ENCODE measurements around the gene FUCA1.

Gene FUCA1

DNA sequence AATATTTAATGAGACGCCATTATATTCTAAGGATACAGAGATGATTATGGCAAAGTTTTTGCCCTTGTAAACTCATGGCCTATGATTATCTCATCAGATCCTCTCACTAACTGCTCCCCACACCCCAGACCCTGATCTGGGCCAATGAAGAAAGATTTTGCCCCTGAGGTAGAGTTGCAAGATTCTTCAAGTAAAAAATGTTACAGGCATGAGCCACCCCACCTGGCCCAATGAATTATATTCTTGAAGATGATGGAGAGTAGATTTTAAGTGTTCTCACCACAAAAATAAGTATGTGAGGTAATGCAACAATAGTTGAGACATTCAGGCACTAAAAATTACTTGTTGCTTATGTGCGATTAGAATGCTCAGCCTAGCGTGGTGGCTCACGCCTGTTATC, 46.8 kb upstream of the FUCA1 start:
- H3F3A ChIP-seq (ENCODE audit: control insufficient read depth, insufficient read depth), result peaks cover 48% of the 10 kb centered on the region
- no peaks in the 10 kb centered on the region for H3K27me3 ChIP-seq (ENCODE audit: control insufficient read depth, low read length)
- peaks cover 73% of the 10 kb centered on the region for H3K4me1 ChIP-seq (ENCODE audit: control insufficient read depth, low read length)
- H3K9me2 ChIP-seq (replicated peaks; ENCODE audit: control insufficient read depth, low read length), result no peaks in the 10 kb centered on the region
- 0 out of 2 replicates have a peak overlapping the region, but pooled peaks have one; percentile 17 for H3K4me2 ChIP-seq (ENCODE audit: low read length)
- H3K27ac ChIP-seq (ENCODE audit: low read depth, low read length), result peak overlapping the region; percentile 99
- peaks cover 20% of the 10 kb centered on the region for H3K79me2 ChIP-seq (ENCODE audit: control insufficient read depth, low read length)
- peaks cover 9% of the 10 kb centered on the region for H3K36me3 ChIP-seq (ENCODE audit: control insufficient read depth, low read length)
- no peak overlapping the region for H3K4me3 ChIP-seq (ENCODE audit: low read length)
- no peak for TF ChIP-seq EZH2phosphoT487 (IDR thresholded peaks at IDR 0.05; ENCODE audit: borderline replicate concordance, low read length)
- TF ChIP-seq, protein P1, sequence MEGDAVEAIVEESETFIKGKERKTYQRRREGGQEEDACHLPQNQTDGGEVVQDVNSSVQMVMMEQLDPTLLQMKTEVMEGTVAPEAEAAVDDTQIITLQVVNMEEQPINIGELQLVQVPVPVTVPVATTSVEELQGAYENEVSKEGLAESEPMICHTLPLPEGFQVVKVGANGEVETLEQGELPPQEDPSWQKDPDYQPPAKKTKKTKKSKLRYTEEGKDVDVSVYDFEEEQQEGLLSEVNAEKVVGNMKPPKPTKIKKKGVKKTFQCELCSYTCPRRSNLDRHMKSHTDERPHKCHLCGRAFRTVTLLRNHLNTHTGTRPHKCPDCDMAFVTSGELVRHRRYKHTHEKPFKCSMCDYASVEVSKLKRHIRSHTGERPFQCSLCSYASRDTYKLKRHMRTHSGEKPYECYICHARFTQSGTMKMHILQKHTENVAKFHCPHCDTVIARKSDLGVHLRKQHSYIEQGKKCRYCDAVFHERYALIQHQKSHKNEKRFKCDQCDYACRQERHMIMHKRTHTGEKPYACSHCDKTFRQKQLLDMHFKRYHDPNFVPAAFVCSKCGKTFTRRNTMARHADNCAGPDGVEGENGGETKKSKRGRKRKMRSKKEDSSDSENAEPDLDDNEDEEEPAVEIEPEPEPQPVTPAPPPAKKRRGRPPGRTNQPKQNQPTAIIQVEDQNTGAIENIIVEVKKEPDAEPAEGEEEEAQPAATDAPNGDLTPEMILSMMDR (IDR thresholded peaks at IDR 0.05; ENCODE audit: low read depth, low read length, poor library complexity, severe bottlenecking), result no peak
- H3K9me3 ChIP-seq (ENCODE audit: control insufficient read depth, insufficient read depth, low read length), result no peaks in the 10 kb centered on the region
- H4K20me1 ChIP-seq (ENCODE audit: control insufficient read depth, insufficient read depth, low read depth, low read length), result no peaks in the 10 kb centered on the region

DNA sequence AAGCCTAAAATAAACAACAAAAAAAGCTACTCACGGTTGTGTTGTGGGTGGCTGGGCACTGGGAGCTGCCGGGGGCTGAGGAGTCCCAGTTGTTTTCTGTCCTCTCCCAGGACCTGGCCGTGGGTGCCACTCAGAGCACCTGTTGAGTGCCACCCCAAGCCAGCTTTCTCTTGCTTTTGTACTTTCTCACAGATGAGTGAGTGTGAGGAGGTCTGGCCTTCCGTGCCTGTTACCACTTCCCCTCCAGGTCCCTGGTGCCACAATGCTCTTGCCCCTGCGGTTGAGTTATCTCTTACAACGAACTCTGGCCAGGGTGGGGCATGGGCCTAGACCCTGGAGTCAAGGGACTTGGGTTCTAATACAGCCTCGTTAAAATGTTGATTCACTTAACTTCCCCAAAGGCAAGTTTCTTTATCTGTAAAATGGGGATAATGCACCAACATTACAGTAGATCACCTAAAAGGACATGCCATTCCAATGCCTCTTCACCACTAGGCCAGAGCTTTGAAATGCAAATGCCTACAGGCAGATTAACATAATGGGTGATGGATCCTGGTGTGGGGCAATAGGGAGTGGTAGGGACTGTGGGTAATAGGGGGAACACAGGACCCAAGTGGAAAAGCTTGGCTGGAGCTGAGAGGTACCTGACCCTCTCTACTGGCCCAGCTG, 45.3 kb upstream of the FUCA1 start, which contains the start of gene CNR2:
Gene CNR2 (minus strand): TSS at position 151 of the 669 bp plus-strand sequence. CDS start 37,745 bp downstream, outside the sequence.
- Histone ChIP-seq H3K79me2 (ENCODE audit: control insufficient read depth, low read length) (peaks cover 27% of the 10 kb centered on the region), H3K9me2 (replicated peaks; ENCODE audit: control insufficient read depth, low read length) (no peaks in the 10 kb centered on the region), H3K27ac (ENCODE audit: low read depth, low read length) (peak within 1 kb of the TSS; percentile 99), H3K36me3 (ENCODE audit: control insufficient read depth, low read length) (peaks cover 17% of the 10 kb centered on the region), H3K9me3 (ENCODE audit: control insufficient read depth, insufficient read depth, low read length) (no peaks in the 10 kb centered on the region), H3K4me2 (ENCODE audit: low read length) (peak within 1 kb of the TSS; percentile 98), H4K20me1 (ENCODE audit: control insufficient read depth, insufficient read depth, low read depth, low read length) (no peaks in the 10 kb centered on the region), H3K4me3 (ENCODE audit: low read length) (peak within 1 kb of the TSS; percentile 80), H3K4me1 (ENCODE audit: control insufficient read depth, low read length) (peaks cover 89% of the 10 kb centered on the region), H3F3A (ENCODE audit: control insufficient read depth, insufficient read depth) (peaks cover 60% of the 10 kb centered on the region), H3K27me3 (ENCODE audit: control insufficient read depth, low read length) (no peaks in the 10 kb centered on the region)
- TF ChIP-seq, protein P1 (IDR thresholded peaks at IDR 0.05; ENCODE audit: low read depth, low read length, poor library complexity, severe bottlenecking), result no peak
- TF ChIP-seq EZH2phosphoT487 (IDR thresholded peaks at IDR 0.05; ENCODE audit: borderline replicate concordance, low read length), result no peak

GRCh38 chr1:23911921-23912320, 43.8 kb upstream of the FUCA1 start:
- no peaks in the 10 kb centered on the region for H4K20me1 ChIP-seq (ENCODE audit: control insufficient read depth, insufficient read depth, low read depth, low read length)
- H3K79me2 ChIP-seq (ENCODE audit: control insufficient read depth, low read length), result peaks cover 30% of the 10 kb centered on the region
- peaks cover 63% of the 10 kb centered on the region for H3F3A ChIP-seq (ENCODE audit: control insufficient read depth, insufficient read depth)
- H3K27me3 ChIP-seq (ENCODE audit: control insufficient read depth, low read length), result no peaks in the 10 kb centered on the region
- H3K9me2 ChIP-seq (replicated peaks; ENCODE audit: control insufficient read depth, low read length), result no peaks in the 10 kb centered on the region
- peak overlapping the region; percentile 98 for H3K4me2 ChIP-seq (ENCODE audit: low read length)
- H3K27ac ChIP-seq (ENCODE audit: low read depth, low read length), result peak overlapping the region; percentile 99
- H3K9me3 ChIP-seq (ENCODE audit: control insufficient read depth, insufficient read depth, low read length), result no peaks in the 10 kb centered on the region
- TF ChIP-seq, protein P1 (IDR thresholded peaks at IDR 0.05; ENCODE audit: low read depth, low read length, poor library complexity, severe bottlenecking), result no peak
- TF ChIP-seq EZH2phosphoT487 (IDR thresholded peaks at IDR 0.05; ENCODE audit: borderline replicate concordance, low read length), result no peak
- H3K4me3 ChIP-seq (ENCODE audit: low read length), result peak overlapping the region; percentile 80
- peaks cover 99% of the 10 kb centered on the region for H3K4me1 ChIP-seq (ENCODE audit: control insufficient read depth, low read length)
- peaks cover 17% of the 10 kb centered on the region for H3K36me3 ChIP-seq (ENCODE audit: control insufficient read depth, low read length)
